WERI-Rb-1 (cell line): Measurements from ENCODE around the gene CFAP299.
"Not testable (repeated sequence)": the region's sequence is repeated elsewhere in the genome, so short reads cannot be mapped to it uniquely, and the experiment has no call there.

ENCODE experiments used
- DNase-seq: peaks from one replicate; pipeline ENCODE4 v3.0.0-alpha.2; 2020
- H3K27ac ChIP-seq: fragments of 250-450 bp; sonication (Bioruptor Pico); 2 replicates; pipeline ENCODE4 v1.5.1; 2020; ENCODE audit warnings: mild to moderate bottlenecking, moderate library complexity
- H3K27me3 ChIP-seq: fragments of 250-450 bp; sonication (Bioruptor Pico); 2 replicates; pipeline ENCODE4 v1.5.1; 2021; ENCODE audit warnings: mild to moderate bottlenecking, low read depth, moderate library complexity; ENCODE audit not compliant: insufficient read depth, severe bottlenecking
- H3K36me3 ChIP-seq: fragments of 250-450 bp; sonication (Bioruptor Pico); 2 replicates; pipeline ENCODE4 v1.5.1; 2020; ENCODE audit warnings: mild to moderate bottlenecking, moderate library complexity
- H3K4me3 ChIP-seq: 2 replicates; pipeline ENCODE4 v1.5.1; 2011; ENCODE audit warnings: low read depth, mild to moderate bottlenecking, control low read depth, low read length
- H3K9me3 ChIP-seq: fragments of 250-450 bp; sonication (Bioruptor Pico); 2 replicates; pipeline ENCODE4 v1.5.1; 2021; ENCODE audit warnings: mild to moderate bottlenecking, moderate library complexity; ENCODE audit not compliant: severe bottlenecking
- CTCF ChIP-seq: IDR thresholded peaks from 2 replicates; pipeline ENCODE4 v1.5.1; 2011; ENCODE audit warnings: low read depth, mild to moderate bottlenecking, control low read depth, inconsistent platforms, low read length

The CFAP299 gene

DNA sequence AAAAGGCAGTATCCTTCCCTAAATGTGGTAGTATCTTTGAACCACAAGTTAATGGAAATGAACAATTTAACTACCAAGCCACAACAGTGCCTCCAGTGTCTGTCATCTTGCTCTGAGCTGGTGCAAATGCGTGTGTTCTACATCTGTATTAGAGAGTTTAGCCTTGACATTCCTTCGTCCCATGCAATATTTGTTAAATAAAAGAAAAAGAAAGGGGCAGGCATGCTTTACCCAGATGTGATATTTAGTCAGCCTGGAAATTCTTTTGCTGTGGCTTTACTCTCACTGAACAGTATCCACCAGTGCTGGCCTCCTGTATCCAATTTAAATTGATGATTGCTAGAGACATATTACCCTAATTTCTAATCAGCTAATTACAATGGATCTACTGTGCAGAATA lies 310.5 kb downstream of the CFAP299 start:
- Histone ChIP-seq H3K9me3 (no peaks in the 10 kb centered on the region), H3K27ac (no peak overlapping the region), H3K4me3 (no peak overlapping the region), H3K36me3 (no peaks in the 10 kb centered on the region), H3K27me3 (peaks cover 3% of the 10 kb centered on the region)
- no peak for DNase-seq
- TF ChIP-seq CTCF = no peak

DNA sequence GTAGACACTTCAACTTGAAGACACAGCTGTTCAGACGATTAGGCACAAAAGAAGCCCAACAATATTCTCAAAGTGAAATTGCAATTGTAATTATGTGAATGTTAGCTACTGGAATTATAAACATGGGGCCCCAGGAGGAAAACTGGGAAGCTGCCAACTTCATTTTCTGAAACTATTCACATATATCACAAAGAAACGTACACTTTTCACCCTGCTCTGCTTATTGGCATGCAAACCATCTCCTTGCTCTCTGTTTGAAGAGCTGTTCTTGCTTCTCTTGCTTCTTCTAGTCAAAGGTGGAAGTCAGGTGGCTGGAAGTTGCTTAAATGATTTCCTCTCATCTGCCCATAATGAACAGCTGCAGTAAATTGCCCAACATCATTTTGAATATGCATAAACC lies 320.1 kb downstream of the CFAP299 start:
- Histone ChIP-seq H3K27ac (no peak overlapping the region), H3K9me3 (no peaks in the 10 kb centered on the region)
- no peak for TF ChIP-seq CTCF

DNA sequence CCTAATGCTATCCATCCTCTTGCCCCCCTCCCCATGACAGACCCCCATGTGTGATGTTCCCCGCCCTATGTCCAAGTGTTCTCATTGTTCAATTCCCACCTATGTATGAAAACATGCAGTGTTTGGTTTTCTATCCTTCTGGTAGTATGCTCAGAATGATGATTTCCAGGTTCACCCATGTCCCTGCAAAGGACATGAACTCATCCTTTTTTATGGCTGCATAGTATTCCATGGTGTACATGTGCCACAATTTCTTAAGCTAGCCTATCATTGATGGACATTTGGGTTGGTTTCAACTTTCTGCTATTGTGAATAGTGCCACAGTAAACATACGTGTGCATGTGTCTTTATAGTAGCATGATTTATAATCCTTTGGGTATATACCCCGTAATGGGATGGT lies 334.6 kb downstream of the CFAP299 start:
- not testable (repeated sequence) for H3K27ac ChIP-seq, H3K27me3 ChIP-seq, H3K4me3 ChIP-seq, H3K36me3 ChIP-seq, DNase-seq, H3K9me3 ChIP-seq

More for the DNA sequence above, 320.1 kb downstream of the CFAP299 start:
- DNase-seq = no peak
- Histone ChIP-seq H3K27me3 (no peaks in the 10 kb centered on the region), H3K4me3 (no peak overlapping the region), H3K36me3 (no peaks in the 10 kb centered on the region)

GRCh38 chr4:80678413-80678812 lies 342.9 kb downstream of the CFAP299 start:
- H3K9me3 ChIP-seq = no peaks in the 10 kb centered on the region
- H3K4me3 ChIP-seq = no peak overlapping the region
- no peak overlapping the region for H3K27ac ChIP-seq
- DNase-seq = no peak
- TF ChIP-seq CTCF = no peak
- H3K27me3 ChIP-seq = no peaks in the 10 kb centered on the region
- H3K36me3 ChIP-seq = no peaks in the 10 kb centered on the region

GRCh38 chr4:80680934-80681333 lies 345.4 kb downstream of the CFAP299 start:
- no peak for DNase-seq
- TF ChIP-seq CTCF = no peak
- no peak overlapping the region for H3K27ac ChIP-seq
- H3K4me3 ChIP-seq = no peak overlapping the region
- no peaks in the 10 kb centered on the region for H3K9me3 ChIP-seq
- no peaks in the 10 kb centered on the region for H3K36me3 ChIP-seq
- H3K27me3 ChIP-seq = no peaks in the 10 kb centered on the region

DNA sequence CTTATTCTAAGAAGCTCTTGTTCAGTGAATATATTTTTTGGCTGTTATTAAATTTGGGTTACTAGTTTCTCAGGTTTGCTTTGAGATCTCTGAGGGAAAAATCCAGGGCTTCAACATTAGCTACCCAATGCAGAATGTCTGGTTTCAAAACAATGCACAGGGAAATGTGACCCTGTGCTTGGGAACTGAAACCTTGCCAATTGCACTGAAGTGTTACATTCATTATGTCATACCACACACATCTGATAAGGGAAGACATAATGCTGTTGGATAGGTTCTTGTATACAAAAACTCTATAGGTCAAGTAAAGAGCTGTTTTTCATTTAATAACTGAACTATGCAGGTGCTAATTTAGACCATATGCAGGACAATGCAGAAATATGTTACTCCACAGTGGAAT lies 349.7 kb downstream of the CFAP299 start:
- TF ChIP-seq CTCF = no peak
- Histone ChIP-seq H3K36me3 (no peaks in the 10 kb centered on the region), H3K9me3 (no peaks in the 10 kb centered on the region), H3K27me3 (no peaks in the 10 kb centered on the region), H3K27ac (no peak overlapping the region), H3K4me3 (no peak overlapping the region)
- DNase-seq = no peak

GRCh38 chr4:80687736-80688135 lies 352.2 kb downstream of the CFAP299 start:
- H3K9me3 ChIP-seq, DNase-seq, H3K27ac ChIP-seq, H3K36me3 ChIP-seq, H3K27me3 ChIP-seq, H3K4me3 ChIP-seq: not testable (repeated sequence)
